Measurements from ENCODE around the gene SPRTN. TPM values are rescaled to one million over a fixed set of nuclear protein-coding genes. Genes with fewer than 3 reads are reported as not detected.

Gene SPRTN
- total RNA-seq, 2 experiments from 2014 or later = 6.8 to 7.7 TPM

- DNase-seq (peak; percentile 39), ATAC-seq (peak; percentile 78)
- Mint-ChIP-seq H3K36me3 (ENCODE audit: low read depth) (peaks cover 25% of the 10 kb centered on the region), H3K4me1 (ENCODE audit: low read depth) (peaks cover 53% of the 10 kb centered on the region), H3K4me3 (no peak overlapping the region), H3K27me3 (no peaks in the 10 kb centered on the region), H3K27ac (peak overlapping the region; percentile 63), H3K9me3 (no peaks in the 10 kb centered on the region)
- POLR2A ChIA-PET = interaction anchor here (0.9 to 1.0 kb wide), 2 partner anchors 15 to 30 kb away, joined by 3 to 4 read pairs; no protein-coding TSS in a partner anchor
- CTCF ChIA-PET = no interaction called here
- intact Hi-C loops (cut with micrococcal nuclease) = no loop called here
- TF ChIP-seq, protein P1, sequence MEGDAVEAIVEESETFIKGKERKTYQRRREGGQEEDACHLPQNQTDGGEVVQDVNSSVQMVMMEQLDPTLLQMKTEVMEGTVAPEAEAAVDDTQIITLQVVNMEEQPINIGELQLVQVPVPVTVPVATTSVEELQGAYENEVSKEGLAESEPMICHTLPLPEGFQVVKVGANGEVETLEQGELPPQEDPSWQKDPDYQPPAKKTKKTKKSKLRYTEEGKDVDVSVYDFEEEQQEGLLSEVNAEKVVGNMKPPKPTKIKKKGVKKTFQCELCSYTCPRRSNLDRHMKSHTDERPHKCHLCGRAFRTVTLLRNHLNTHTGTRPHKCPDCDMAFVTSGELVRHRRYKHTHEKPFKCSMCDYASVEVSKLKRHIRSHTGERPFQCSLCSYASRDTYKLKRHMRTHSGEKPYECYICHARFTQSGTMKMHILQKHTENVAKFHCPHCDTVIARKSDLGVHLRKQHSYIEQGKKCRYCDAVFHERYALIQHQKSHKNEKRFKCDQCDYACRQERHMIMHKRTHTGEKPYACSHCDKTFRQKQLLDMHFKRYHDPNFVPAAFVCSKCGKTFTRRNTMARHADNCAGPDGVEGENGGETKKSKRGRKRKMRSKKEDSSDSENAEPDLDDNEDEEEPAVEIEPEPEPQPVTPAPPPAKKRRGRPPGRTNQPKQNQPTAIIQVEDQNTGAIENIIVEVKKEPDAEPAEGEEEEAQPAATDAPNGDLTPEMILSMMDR (IDR thresholded peaks at IDR 0.05) = no peak
Observed at GRCh38 chr1:231390071-231390470, 52.0 kb downstream of the SPRTN start.

DNA sequence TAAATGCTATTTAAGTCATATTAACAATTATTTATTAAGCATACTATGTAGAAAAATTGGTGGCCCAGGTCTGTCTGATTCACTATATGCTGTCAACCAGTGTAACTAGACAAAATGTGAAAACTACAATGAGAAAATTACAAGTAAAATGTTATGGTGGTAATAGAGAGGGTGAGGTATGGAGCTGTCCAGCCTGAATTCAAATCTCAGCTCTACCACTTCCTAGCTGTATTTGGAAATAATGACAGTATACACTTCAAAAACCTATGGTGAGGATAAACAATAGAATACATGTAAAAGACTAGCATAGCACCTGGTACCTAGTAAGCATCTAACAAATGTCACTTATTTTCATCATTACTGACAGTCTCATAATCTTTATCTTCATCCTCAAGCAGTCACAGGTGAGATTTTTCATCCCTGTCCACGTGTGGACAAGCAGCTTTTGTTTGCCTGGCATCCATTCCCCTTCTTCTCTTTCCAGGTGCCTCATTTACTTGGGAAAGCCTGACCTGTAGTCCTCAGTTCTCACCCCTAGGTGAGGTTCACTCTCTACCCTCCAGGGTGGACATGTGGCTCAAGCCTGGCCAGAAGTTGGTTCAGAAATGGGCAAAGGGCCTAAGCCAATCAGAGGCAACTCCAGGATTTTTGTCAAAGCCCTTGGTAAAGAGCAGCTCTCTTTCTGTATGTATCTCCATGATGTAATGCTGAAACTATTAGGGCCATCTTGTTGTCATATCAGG lies 54.5 kb downstream of the SPRTN start:
- DNase-seq (no peak), ATAC-seq (no peak)
- H3K9me3 Mint-ChIP-seq = no peaks in the 10 kb centered on the region
- no peak overlapping the region for H3K27ac Mint-ChIP-seq
- peaks cover 32% of the 10 kb centered on the region for H3K36me3 Mint-ChIP-seq (ENCODE audit: low read depth)
- ChIA-PET POLR2A (interaction anchor here (1.7 kb wide), 1 partner anchor 20 kb away, joined by 5 read pairs; no protein-coding TSS in a partner anchor), CTCF (no interaction called here)
- no peak overlapping the region for H3K4me3 Mint-ChIP-seq
- intact Hi-C loops (cut with micrococcal nuclease) = no loop called here
- no peaks in the 10 kb centered on the region for H3K27me3 Mint-ChIP-seq
- H3K4me1 Mint-ChIP-seq (ENCODE audit: low read depth) = peaks cover 66% of the 10 kb centered on the region
- TF ChIP-seq, protein P1 (IDR thresholded peaks at IDR 0.05) = no peak

GRCh38 chr1:231393668-231394067 lies 55.6 kb downstream of the SPRTN start:
- intact Hi-C loops (cut with micrococcal nuclease) = no loop called here
- POLR2A ChIA-PET = interaction anchor here (0.6 kb wide), 1 partner anchor 121 kb away, joined by 4 read pairs; no protein-coding TSS in a partner anchor
- Mint-ChIP-seq H3K4me3 (no peak overlapping the region), H3K9me3 (no peaks in the 10 kb centered on the region), H3K27ac (no peak overlapping the region), H3K36me3 (ENCODE audit: low read depth) (peaks cover 27% of the 10 kb centered on the region), H3K27me3 (no peaks in the 10 kb centered on the region), H3K4me1 (ENCODE audit: low read depth) (peaks cover 66% of the 10 kb centered on the region)
- CTCF ChIA-PET = no interaction called here
- no peak for DNase-seq
- TF ChIP-seq, protein P1 (IDR thresholded peaks at IDR 0.05) = no peak
- no peak for ATAC-seq

DNA sequence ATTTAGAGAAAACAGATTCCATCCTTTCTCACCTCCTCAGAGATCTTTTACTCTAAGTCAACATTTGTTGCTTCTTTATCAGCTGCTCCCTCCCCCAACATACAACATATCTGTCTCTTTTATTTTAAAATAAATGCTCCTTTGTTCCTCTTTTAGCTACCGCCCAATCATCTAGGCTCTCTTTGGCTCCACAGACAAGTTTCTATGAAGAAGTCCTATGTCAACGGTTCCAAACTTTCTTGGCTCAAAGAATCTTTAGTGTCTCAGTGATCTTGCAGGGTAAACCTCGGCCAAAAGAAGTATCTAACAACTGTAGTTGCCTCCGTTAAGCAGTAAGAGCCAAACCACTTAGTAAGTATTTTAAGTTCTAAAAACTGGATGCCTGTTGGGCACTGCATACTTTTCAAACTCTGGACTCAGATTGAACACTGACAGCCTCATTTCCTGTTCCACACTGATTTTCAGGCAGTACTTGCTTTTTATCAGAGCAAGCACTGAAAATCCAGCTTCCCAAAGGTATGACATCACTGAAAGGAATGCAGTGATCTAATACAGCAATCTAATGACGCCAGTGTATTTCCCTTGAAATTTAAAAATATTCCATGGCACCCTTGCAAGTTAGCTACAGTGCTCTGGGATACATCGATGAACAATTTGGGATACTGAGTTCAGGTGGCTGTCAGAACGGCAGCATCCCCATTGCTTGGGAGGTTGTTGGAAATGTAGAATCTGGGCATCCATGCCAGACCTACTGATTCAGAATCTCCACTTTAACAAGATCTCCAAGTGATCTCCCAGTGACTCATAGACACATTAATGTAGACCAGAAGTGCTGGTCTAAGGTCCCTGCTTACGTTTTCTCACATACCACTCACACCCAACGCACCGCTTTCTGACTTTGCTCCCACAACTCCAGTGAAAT lies 57.2 kb downstream of the SPRTN start:
- Mint-ChIP-seq H3K4me3 (no peak overlapping the region), H3K9me3 (no peaks in the 10 kb centered on the region), H3K27ac (no peak overlapping the region), H3K27me3 (no peaks in the 10 kb centered on the region), H3K4me1 (ENCODE audit: low read depth) (peaks cover 63% of the 10 kb centered on the region), H3K36me3 (ENCODE audit: low read depth) (peaks cover 23% of the 10 kb centered on the region)
- TF ChIP-seq, protein P1 (IDR thresholded peaks at IDR 0.05) = no peak
- intact Hi-C loops (cut with micrococcal nuclease) = no loop called here
- ATAC-seq = no peak
- ChIA-PET CTCF (no interaction called here), POLR2A (interaction anchor here (1.0 kb wide), 1 partner anchor 24 kb away, joined by 3 read pairs; no protein-coding TSS in a partner anchor)
- no peak for DNase-seq

Measured in activated CD8-positive, alpha-beta T cell treated with anti-CD3 and anti-CD28 coated beads for 36 hours (primary cell).